Activated CD4-positive, alpha-beta T cell treated with anti-CD3 and anti-CD28 coated beads, Interleukin-2, amount 50 U/mL, for 48 hours (primary cell): ENCODE measurements around the gene RPS15A.
"Not testable (repeated sequence)": the region's sequence is repeated elsewhere in the genome, so short reads cannot be mapped to it uniquely, and the experiment has no call there.

ENCODE experiments used
- DNase-seq, 2 experiments: peaks; one replicate each; pipeline ENCODE4 v3.0.0-alpha.2; 2020

RPS15A gene

DNA sequence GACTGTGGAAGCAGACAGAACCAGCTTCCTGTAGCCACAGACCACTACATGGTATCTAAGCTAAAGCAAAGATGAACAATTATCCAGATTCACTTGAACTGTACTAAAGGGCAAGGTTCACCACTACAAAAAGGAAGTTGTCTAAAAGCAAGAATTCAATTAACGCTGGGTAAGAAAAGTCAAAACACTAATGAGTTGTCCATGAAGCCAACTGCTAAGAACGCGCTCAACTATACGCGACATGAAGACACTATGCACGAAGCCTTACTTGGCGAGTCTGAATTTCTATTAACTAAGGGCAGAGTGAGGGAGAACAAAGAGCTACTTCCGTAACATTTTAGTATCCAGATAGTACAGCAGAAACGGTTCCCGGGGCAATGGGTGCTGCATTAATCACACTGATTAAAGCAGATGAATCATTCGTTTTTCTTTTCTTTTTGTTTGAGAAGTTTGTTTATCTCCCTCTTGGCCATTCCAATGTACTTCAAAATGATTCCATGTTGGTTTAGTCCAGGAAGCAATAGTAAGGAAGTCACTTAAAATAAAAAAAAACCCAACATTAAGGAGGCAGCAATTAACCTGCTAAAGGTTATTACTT is 2.8 kb upstream of the RPS15A start:
- no peak for DNase-seq

DNA sequence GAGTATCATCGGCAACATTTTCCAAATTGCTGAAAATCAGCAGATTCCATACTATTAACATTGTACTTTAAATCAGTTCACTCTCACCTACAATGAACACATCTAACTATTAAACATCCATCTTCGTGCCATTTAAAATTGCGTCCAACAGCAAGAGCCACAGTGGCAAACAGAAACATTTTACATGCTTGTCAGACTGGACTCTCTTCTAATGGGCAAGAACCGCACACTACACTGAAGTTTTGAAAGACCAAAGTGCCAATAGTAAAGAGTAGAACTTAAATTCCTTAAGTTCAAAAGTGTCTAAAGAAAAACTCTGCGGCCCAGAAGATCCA is 652 bp downstream of the RPS15A start:
- no peak for DNase-seq

DNA sequence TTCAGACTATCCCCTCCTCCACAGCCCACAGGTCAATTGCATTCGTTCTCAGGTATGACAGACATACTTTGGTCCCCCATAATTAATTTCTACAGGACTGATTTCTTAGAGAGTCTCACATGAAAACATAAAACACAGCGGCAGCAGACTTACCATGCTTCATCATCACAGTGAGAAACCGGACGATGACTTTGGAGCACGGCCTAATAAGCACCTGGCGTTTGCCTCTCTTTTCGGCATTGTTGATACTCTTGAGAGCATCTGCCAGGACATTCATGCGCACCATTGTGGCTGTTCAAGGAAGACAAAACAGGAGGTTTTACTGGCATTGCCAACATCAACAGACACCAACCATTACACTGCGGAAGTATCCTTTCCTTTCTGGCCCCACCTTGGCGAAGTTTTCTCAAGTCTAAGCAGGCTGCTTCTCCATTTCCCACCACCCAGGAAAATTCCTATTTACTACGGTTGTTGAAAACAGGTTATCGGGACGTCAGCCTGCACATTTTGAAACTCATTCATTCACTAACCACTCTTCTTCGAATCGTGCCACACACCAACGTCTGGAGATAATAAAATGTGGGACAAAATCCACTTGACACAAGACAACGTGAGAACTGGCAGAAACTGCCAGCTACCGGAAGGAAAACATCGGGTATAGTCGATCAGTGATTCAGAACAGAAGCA is 1.2 kb downstream of the RPS15A start:
- DNase-seq = no peak

DNA sequence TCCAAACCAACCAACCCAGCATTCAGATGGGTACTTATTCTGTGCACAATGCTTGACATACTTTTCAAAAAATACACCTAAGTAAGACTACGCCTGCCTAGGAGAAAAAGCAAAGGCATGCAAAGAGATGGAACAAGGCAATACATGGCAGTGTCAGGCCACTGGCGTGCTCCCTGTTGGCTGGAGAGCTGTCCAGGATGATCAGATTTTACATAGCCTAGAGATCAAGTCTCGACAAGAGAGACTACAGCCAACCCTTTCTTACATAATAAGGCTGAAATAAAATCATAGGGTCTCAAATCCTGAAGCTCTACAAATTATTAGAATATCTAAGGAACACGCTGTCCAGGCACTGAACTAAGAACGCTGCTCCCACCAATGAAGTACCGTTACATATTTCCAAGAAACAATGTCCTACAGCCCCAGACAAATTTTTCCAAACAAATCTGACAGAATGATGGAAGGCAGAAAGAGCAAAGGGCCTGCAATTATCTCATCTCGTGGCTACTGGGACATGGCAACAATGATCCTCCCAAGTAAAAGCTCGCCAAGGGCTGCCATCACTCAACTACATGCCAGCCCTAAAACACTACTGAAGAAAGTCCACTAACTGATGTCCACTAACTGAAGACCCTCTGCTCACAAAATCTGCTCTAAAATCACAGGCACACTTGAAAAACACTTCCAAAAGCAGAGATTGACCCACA is 5.1 kb downstream of the RPS15A start:
- DNase-seq = no peak

DNA sequence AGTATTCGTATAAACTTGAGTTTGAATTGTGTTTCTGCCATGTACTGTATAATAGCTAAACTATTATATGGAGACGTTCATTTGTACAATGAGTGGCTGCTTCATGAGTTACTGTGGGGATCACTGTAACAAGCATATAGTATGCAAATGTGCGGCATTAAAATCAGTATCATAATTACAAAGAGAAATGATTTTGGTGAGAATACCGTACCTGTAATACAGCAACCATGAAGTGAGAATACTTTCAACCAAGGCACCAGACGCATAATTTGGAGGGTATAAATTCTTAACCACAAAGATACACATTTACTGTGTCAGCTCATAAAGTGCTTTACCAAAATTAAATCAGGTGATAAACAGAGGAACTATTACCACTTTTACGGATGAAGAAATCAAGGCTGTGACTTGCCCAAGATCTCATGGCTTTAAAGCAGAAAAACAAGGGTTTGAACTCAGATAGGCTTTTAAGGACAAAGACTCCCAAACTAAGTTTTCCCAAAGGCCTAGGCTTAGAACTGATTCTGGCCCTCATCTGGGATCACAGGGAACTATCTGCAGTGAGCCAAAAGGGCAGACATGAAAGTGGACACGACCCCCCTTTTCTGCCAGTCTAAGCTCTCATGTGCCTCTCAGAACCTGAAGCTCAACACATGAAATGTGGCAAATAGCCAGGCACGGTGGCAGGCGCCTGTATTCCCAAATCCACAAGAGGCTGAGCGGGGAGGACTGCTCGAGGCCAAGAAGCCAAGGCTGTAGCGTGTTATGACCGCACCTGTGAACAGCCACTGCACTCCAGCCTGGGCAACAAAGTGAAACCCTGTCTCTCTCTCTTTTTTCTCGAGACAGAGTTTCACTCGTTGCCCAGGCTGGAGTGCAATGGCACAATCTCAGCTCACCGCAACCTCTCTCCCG is 6.4 kb downstream of the RPS15A start:
- no peak for DNase-seq

DNA sequence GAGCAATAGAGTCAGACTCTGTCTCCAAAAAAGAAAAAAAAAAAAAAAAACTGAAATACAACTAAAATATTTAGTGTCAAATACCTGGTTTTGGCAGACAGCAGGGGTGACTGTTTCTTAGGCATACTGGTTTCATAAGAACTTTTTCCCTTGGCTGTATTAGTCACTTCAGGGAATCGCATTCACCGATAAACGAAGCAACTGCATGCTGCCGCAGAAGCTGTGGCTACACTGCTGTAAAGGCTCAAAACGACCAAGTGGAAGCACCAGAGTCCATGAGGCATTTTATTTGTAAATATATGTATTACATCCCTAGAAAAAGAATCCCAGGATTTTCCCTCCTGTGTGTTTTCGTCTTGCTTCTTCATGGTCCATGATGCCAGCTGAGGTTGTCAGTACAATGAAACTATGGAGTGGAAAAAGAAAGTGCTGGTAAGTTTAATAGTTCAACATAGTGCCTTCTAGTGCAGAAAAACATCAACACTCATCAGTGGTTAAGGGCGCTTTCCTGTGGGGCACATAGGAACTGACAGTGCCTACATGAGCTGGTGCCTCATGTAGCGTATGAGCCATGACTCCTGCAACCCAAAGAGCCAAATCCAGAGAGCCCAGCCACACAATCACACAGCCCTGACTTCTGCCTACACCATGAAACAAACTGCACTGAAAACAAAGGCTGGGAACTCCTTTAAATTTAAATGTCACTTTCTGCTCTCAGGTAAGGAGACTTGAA is 7.3 kb downstream of the RPS15A start:
- no peak for DNase-seq

DNA sequence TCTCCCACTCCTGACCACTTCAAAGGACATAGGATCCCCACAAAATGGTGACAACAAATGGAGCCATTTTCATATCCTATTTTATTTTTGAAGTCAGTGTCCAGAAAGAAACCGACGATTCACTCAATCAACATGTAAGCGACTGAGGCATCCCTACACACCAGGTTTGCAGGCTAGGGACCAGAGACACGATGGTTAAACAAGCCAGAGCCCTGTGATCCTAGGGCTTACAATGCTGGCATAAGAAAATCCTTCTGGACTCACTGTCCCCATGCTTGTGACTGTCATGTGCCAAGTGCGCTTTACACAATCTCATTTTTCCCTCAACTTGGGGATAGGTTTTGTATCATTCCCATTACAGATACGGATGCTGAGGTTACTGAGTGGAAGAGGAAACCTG is 8.9 kb downstream of the RPS15A start:
- DNase-seq = not testable (repeated sequence)

DNA sequence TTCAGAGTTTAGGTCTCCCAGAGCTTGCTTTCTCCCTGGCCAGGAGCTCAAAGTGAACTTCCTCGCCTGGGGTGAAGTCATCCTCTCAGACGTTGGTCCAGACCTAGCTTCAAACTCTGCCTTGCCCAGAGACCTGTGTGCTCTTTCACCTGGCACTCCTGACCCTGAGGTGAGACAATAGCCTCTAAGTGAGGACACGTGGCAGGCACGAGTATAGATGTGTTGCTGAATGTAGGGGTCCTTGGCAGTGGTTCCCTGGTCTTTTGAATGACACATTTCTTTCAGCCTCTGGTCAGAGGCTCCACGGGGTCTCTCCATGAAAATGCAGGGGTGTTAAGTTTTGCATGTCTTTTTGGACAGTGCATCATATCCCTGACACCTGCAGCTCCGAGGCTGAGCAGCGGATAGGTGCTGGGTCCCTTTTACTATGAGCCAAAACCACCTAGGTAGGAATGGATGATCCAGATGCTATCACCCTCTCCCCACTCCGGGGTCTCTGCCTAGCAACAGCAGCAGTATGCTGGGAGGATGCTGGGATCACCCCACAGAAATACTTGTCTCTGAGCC is 9.6 kb downstream of the RPS15A start:
- DNase-seq = not testable (repeated sequence)

DNA sequence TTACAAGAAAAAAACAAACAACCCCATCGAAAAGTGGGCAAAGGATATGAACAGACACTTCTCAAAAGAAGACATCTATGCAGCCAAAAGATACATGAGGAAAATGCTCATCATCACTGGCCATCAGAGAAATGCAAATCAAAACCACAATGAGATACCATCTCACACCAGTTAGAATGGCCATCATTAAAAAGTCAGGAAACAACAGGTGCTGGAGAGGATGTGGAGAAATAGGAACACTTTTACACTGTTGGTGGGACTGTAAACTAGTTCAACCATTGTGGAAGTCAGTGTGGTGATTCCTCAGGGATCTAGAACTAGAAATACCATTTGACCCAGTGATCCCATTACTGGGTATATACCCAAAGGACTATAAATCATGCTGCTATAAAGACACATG is 12.5 kb downstream of the RPS15A start:
- not testable (repeated sequence) for DNase-seq

DNA sequence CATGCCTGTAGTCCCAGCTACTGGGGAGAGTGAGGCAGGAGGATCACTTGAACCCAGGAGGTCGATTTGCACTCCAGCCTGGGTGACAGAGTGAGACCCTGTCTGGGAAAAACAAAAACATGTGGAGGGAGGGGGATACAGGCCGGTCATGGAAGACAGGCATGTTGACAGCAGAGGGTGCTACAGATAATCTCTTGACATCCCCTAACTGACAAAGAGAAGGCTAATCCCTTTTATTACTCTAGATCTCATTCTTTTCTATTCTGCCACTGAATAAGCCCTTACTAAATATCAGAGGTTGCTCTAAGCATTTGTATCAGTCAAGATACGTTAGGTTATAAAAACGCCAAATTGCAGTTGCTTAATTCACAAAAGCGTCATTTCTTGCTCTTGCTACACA is 13.8 kb downstream of the RPS15A start:
- not testable (repeated sequence) for DNase-seq

DNA sequence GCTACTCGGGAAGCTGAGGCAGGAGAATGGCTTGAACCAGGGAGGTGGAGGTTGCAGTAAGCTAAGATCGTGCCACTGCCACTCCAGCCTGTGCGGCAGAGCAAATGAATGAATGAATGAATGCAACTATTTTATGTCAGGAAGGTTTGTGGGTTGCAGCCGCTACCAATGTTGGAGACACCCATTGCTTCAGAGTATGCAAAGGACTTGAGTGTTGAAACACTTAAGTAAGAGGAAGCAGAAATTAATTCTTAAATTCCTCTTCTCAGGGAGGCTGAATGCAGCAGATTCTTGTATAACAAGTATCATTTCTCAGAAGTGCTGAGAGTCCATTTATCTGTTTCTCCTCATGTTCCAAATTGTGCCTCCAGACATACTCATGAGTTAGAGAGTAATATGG is 15.5 kb downstream of the RPS15A start:
- not testable (repeated sequence) for DNase-seq

DNA sequence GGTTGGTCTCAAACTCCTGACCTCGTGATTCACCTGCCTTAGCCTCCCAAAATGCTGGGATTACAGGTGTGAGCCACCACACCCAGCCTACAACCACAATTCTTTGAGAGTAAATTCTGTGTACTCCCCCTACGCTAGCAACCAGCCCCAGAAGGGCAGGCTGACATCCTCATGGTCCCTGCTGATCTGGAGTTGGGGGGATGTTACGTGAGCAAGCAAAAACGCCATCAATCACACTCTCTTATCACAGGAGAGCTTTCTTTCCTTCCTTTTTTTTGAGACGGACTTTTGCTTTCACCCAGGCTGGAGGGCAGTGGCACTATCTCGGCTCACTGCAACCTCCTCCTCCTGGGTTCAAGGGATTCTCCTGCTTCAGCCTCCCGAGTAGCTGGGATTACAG is 18.0 kb downstream of the RPS15A start:
- DNase-seq = not testable (repeated sequence)

DNA sequence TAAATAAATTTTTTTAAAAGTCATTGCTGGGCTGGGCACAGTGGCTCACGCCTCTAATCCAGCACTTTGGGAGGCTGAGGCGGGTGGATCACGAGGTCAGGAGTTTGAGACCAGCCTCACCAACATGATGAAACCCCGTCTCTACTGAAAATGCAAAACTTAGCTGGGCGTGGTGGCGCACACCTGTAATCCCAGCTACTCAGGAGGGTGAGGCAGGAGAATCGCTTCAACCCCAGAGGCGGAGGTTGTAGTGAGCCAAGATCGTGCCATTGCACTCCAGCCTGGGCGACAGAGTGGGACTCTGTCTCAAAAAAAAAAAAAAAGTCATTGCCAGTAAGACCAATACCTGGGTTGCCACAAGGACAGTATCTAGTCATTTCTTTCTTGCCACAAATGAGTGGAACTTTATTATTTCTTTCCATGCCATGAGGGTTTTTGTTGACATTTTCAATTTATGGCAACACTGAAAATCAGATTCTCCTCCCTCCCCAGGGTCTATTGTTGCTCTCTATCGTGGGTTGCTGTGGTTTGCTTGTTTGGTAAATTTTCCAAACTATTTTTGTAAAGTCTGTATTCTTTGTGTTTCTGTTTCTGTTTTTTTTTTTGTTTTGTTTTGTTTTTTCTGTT is 19.7 kb downstream of the RPS15A start:
- DNase-seq = not testable (repeated sequence)

DNA sequence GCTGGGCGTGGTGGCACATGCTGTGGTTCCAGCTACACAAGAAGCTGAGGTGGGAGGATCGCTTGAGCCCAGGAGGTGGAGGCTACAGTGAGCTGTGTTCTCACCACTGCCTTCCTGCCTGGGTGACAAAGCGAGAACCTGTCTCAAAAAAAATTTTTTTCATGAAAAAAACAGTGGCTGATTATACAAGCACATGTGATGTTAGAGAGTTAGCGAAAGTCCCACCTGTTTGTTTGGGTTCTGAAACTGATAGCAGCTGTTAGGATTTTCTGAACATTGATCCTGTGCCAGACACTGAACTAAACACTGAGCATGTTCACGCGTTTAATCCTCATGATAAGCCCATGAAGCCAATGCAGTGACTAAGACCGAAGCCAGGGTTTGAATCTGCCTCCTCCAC is 22.9 kb downstream of the RPS15A start:
- DNase-seq = not testable (repeated sequence)

DNA sequence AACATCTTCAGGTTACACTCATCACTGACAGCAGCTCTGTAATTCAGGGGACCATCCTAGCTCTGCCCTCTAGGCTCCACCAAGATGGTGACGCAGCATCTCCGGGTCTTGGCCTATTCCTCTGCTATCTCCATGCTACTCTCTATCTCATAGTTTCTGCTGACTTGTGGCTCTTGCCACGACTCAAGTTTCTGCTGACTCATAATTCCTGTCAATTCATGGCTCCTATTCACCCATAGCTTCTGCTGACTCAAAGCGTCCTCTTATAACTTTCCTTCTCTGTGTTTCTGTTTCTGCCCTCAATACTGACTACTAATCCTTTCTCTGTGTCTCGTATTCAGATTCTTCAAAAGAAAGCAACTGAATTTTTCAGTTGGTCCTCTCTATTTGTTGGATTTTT is 27.4 kb downstream of the RPS15A start:
- not testable (repeated sequence) for DNase-seq

DNA sequence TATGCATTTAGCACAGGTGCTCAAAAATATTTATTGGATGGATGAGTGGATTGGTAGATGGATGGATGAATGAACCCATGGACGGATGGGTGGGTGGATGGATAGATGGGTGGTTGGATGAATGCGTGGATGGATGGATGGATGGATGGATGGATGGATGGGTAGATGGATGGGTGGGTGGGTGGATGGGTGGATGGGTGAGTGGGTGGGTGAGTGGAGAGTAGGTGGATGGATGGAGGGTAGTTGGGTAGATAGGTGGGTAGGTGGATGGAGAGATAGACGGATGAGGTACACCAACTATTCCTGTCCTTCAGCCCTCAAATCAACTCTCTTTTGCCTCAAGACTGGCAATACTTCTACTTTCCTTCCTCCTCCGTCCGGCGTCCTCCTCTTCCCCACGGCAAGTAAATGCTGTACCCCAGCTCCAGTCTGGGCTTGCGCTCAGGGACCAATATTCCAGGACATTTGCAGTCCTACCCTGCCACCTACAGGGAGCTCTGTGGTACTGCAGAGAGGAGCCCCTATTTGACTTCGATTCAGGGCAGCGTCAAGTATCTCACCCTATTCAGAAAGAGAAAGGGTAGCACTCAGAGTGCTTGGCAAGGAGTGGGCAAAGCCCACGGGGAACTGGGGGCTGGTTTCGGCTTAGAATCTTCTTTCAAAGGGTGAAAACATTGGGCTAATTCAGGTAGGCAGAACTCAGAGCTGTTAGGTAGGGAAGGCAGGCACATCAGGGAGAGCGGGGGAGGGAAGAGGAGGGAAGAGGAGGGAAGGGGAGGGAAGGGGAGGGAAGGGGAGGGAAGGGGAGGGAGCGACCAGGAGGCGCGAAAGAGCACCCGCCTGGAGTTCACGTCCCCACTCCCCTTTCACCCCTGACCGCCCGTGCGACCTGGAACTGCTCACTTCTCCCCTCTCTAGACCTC is 30.3 kb downstream of the RPS15A start:
- peak; percentile 43 to 63 for DNase-seq

DNA sequence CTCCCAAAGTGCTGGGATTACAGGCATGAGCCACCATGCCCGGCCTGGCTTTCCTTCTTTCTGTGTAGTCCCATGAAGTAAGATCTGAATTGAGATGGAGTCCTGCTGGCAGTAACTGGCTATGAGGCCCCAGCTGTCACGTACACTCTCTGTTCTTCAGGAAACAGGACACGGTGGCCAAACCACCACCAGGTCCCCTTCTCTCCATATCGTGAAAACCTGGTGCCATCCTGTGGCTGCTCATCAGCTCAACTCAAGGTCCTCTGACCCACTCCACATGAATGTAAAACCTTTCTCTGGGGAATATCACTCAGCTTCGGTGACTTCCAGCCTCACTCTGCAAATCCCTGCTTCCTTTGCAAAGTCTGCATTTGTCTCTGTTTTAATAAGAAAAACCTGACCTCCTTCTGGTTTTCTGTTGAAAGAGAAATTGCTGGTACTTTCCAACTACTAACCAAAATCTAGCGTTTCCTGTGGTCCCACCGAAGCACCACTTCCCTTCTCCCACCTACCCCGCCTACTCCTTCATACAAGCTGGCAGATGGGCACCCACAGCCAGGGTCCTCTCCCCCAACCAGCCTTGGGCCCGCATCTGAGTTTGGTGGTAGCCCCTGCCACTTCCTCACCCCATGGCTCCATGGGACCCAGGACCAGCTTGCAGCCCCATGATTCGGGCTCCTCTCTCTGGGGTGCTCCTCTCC is 32.0 kb downstream of the RPS15A start:
- DNase-seq = peak; percentile 16 to 28

DNA sequence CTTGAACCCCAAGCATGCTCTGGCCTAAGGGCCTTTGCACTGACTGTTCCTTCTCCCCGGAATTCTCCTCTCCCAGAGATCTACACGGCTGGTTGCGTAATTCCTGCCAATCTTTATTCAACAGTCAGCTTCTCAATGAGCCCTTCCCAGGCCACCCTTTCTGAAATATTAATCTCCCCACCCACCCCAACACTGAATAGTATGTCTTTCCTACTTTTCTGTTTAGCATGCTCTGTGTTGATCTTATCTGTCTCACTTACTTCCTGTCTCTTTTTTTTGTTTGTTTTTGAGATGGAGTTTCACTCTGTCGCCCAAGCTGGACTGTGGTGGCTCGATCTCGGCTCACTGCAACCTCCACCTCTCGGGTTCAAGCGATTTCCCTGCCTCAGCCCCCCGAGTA is 33.5 kb downstream of the RPS15A start:
- not testable (repeated sequence) for DNase-seq

DNA sequence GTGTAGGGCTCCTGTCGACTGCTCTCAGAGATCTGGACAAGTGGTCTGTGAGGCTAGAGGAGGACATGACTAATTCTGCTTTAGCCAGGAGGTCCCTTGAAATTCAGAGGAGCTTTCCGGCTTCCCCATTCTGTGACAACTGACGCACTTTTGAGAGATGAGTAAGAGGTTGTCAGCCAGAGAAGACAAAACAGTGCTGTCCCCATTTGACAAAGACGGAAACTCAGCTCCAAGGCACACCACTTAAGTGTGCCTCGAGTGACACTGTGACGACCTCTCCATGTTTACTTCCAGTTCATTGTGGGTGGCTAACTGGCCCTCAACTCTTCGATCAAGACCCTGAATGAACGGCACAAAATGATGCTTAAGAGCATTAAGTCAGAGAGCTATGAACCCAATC is 47.3 kb downstream of the RPS15A start:
- not testable (repeated sequence) for DNase-seq

DNA sequence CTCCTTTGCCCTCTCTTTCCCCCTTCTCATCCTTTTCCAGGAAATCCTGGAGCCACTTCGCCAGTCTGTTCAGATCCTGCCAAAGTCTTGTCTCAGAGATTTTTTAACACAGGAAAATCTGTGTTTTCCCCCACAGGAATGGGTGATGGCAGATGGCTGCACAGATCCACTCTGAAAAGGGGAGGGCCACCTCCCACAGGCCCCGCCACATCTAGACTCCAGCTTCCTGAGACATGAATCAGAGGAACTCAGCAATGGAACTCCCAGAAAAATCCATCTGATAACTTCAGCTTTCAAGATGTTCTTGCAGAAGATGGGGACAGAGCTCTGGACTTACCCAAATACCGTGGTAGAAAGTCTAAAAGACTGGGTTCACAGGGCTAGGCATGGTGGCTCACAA is 50.1 kb downstream of the RPS15A start:
- not testable (repeated sequence) for DNase-seq
